Activated CD4-positive, CD25-positive, alpha-beta regulatory T cell treated with anti-CD3 and anti-CD28 coated beads, Interleukin-2, amount 50 U/mL, for 72 hours (primary cell): Measurements from ENCODE around the gene DEK.

Experiments
- DNase-seq: peaks from one replicate; pipeline ENCODE4 v3.0.0; 2021

Gene DEK

DNA sequence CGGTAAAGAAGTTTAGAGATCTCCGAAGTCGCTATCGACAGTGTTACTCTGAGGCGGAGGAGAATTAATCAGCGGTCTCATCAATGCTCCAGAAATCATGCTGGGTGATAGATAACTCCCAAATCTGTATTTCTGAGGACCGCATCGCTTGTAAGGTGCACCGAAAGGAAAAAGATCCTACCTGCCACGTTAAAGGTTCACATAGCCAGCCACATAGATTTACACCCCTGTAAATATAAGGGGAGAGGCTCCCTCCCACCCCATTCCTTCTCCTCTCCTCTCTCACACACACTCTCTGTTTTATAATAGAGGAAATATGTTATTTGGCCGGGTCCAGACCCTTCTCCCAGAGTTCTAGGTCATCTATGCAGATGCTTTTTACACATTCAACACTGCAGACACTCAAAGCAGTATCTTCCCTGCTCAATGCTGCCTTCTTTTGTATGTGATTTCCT lies 620 bp upstream of the DEK start:
- DNase-seq: no peak

DNA sequence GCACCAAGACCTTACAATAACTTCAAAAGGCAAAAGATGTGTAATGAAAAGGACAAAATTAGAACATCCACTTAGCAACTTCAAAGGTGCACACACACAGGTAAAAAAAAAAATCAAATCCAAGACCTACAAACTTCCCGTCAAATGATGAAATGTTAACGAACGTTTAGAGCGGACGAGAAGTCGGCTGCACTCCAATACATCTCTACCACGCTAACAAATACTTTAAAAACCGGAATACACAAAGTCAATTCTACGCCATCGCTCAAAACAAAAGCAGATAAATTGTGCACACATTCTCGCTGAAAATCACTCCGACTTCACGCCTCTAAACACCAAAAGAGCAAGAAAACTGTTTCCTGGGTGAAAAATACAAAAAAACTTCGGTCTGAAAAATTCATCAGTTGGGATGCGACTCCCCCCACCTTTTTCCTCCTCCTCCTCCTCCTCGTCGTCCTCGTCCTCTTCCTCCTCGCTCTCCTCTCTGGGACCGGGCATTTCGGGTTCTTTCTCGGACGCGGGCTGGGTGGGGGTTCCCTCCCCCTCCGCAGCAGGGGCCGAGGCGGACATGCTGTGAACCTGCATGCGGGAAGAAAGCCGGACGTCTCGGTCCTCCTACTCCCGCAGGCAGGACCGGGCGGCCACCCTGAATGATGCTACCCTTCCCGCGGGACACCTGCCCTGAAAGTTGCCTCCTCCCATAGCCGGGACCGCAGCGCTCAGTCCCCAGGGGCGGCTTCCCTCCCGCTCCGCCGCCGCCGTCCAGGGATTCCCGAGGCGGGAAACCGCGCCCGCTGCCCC lies 712 bp downstream of the DEK start:
- peak; percentile 45 for DNase-seq

- no peak for DNase-seq
Observed at GRCh38 chr6:18262702-18263417, 1.5 kb downstream of the DEK start.

GRCh38 chr6:18261877-18262276 lies 2.5 kb downstream of the DEK start:
- DNase-seq: no peak

- no peak for DNase-seq
Observed at GRCh38 chr6:18260448-18261106, 3.8 kb downstream of the DEK start.

GRCh38 chr6:18259675-18260447 lies 4.5 kb downstream of the DEK start:
- DNase-seq: no peak

DNA sequence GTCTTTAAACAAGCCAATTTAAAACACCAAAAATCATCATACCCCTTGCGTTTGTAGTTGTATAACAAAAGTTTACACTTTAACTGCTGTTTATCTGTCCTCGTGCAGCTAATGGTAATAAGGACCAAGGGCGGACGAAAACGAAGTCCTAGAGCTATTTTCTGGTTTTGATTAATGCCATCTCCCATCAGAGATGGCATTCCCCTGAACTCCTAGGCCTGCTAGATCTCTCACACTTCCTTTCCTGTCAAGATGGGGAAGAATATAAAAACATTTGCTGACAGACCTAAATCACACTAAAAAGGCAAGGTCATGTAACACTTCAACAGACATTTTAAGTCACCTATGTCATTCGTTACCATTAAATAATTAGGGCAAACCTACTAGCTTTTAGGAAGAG lies 9.5 kb downstream of the DEK start:
- no peak for DNase-seq

DNA sequence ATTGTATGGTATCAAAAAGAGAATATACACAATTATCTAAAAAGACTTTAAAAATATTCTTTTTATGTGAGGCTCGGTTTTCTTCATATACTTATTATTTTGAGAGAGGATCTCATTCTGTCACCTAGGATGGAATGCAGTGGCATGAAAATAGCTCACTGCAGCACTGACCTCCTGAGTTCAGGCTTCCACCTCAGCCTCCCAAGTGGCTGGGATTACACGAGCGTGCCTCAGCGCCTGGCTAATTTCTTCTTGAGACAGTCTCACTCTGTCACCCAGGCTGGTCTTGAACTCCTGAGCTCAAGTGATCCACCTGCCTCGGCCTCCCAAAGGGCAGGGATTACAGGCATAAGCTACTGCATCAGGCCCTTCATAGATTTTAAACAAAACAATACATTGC lies 10.7 kb downstream of the DEK start:
- DNase-seq: no peak

DNA sequence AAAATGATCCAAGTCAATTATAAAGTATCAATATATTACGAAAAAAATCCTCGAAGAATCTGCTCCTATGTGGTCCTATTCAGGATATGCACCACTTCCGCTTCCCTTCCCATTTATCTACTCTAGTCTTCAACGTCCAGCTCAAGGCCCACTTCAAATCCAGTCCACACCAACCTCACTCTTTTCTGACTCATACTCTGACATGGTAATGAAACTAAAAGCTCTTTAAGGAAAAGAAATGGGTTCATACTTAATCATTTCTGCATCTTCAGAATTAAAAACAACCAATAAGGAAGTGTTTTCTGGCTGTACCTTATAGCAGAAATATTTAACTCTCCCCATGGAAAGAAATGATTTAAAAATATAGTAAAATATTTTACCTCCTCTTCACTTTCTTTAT lies 15.1 kb downstream of the DEK start:
- no peak for DNase-seq

DNA sequence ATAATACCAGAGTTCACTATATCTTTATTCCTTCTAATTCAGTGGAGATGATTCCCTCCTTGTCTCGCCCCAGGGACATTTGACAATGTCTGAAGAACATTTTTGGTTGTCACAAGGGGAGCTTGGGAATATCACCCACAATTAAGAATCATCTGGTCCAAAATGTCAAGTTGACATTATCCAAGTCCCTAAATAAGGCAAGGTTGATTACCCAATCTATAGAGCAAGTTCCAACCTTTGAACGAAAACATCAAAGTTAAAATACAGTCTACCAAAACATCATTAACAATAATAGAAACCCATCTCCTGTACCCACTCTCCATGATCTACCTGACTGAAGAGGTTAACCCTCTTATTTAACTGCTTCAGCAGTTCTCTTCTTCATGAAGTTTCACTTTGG lies 15.6 kb downstream of the DEK start:
- no peak for DNase-seq

DNA sequence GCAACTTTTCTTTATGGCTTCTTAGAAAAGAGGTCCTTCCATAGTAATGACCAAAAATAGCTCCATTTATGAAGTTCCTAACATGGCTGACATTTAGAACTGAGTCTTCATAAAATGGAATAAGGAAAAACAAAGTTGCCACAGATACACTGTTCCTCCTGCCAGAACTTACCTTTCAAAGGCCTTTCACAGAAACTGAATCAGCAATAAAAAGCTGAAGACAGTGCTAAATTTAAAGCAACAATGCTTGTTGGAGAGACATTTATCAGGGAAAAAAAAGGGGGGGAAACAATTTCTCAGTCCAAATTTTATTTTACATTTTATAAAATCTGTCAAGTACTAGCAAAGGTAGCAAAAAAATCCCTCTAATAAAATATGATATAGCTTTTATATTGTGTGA lies 17.3 kb downstream of the DEK start:
- no peak for DNase-seq

DNA sequence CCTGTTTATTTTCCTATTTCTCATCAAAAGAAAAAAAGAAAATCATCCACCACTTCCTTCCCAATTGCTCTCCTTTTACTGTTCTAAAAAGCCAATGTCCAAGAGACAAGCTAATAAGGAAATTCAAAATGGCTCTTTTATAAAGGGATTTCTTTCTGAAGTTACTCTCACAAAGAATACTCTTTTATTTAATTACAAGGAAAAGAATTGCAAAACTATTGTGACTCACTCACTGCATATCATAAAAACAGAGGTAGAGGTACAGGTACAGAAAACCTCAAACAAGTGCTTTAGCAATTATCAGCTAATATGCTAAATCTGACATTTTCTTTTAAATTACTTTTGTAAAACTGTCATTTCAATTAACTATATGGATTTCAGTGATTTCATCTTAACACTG lies 18.1 kb downstream of the DEK start:
- DNase-seq: no peak

GRCh38 chr6:18245642-18246041 lies 18.7 kb downstream of the DEK start:
- no peak for DNase-seq

DNA sequence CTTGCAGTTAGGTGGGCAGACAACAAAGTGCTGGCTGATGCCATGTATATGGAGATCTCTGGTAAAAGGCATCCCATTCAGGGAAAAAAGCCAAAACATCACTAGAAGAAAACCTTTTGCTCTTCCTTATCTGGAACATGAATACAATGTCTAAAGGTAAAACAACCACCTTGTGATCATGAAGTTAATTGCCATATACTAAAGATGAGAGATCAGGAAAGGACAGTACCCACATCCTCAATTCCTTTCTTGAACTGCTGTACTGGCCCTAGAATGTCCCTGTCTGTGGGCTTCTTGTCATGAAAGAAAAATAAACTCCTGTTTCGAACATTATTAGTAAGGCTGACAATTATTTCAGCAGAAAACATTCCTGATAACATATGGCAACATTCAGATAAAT lies 19.3 kb downstream of the DEK start:
- no peak for DNase-seq

DNA sequence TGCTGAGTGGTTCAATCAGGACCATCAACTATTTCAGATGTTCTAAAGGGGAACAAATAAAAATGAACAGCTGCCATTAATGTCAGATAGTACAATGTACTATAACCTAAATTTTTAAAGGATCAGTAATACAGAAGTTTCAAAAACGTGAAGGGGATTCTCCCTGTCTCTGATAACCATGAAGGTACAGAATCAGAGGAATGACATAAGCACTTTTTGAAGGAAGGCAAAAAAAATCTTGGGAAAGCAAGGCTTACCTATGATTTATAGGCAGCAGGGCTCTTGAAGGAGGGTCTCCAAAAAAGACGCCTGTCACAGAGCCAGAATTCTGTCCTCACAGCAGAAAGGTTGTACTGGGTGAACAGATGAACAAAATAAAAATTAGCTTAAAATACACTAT lies 20.1 kb downstream of the DEK start:
- DNase-seq: no peak

- DNase-seq: no peak
Observed at GRCh38 chr6:18243302-18243893, 20.9 kb downstream of the DEK start.

DNA sequence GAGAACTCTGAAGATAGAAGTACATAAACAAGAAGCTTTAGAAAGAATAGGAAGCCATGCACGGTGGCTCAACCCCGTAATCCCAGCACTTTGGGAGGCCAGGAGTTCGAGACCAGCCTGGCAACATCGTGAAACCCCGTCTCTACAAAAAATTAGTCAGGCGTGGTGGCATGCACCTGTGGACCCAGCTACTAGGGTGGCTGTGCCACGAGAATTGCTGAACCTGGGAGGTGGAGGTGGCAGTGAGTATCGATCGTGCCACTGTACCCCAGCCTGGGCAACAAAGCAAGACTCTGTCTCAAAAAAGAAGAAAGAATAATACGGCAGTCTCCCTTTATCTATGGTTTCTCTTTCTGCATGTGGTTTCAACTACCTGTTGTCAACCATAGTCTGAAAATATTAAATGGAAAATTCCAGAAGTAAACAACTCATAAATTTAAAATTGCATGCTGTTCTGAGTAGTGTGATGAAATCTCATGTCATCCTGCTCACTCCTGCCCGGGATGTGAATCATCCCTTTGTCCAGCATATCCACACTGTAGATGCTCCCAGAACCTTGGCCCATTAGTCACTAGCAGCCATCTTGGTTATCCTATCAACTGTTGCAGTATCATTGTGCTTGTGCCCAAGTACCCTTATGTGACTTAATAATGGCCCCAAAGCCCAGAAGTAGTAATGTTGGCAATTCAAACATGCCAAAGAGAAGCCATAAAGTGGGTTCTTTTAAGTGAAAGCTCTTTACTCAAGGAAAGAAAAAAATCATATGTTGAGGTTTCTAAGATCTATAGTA lies 22.1 kb downstream of the DEK start:
- DNase-seq: no peak

- no peak for DNase-seq
Observed at GRCh38 chr6:18241208-18242038, 22.9 kb downstream of the DEK start.

DNA sequence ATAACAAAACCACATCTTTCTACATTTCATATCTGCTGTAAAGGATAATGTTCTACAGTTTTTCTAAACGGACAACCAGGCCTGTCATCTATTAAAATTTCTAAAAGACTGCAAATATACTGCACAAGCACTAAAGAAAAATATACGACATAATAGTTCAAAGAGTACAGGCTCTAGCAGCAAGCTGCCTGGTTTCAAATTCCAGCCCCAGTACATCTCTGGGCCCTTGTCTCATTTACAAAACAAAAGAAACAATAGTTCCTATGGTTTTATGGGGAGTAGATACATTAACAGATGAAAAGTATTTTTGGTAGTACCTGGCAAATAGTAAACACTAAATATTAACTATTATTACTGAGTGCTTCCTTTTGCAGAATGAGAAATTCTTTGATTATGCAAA lies 24.1 kb downstream of the DEK start:
- no peak for DNase-seq

DNA sequence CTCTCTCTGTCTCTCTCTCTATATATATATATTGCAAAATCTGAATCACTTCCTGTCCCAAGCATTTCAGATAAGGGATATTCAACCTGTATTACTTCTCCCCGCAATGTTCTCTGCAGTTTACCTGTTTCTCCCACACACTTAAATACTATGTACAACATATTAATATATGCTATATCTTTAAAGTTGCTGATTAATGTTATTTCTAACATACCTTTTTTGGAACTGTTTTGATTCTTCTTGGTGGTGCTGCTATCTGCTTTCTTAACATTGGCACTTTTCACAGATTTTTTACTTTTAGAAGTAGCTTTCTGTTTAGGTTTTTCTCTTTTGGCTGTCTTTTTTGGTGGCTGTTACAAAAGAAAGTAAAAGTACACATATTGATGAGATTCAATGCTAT lies 27.2 kb downstream of the DEK start:
- DNase-seq: no peak

DNA sequence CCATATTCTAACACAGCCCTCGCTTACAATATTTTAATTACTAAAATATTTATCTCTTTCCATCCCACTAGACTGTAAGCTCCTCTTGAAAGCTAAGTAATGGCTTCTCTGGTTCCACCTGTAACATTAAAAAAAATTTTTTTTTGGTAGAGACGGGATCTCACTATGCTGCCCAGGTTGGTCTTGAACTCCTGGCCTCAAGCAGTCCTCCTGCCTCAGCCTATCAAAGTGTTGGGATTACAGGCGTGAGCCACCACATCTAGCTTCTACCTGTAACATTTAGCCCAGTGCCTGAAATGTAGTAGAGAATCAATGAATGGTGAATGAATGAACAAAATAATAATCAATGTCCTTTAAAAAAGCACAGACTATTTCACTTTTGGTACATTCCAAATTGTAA lies 28.8 kb downstream of the DEK start:
- DNase-seq: no peak
